Loucy (cell line): ENCODE measurements around the gene KCNJ3.

ENCODE experiments used
- EZH2phosphoT487 ChIP-seq: fragments of 200-600 bp; IDR thresholded peaks from 2 replicates; pipeline ENCODE4 v1.6.1; 2018; ENCODE audit warnings: antibody characterized with exemption, mild to moderate bottlenecking, moderate library complexity, borderline replicate concordance
- TF ChIP-seq, protein P1 (sequence below): fragments of 200-600 bp; sonication (generic); conservative IDR thresholded peaks from 2 replicates; pipeline ENCODE4 v1.5.1; 2014; ENCODE audit warnings: mild to moderate bottlenecking, antibody characterized with exemption, low read length

DNA sequence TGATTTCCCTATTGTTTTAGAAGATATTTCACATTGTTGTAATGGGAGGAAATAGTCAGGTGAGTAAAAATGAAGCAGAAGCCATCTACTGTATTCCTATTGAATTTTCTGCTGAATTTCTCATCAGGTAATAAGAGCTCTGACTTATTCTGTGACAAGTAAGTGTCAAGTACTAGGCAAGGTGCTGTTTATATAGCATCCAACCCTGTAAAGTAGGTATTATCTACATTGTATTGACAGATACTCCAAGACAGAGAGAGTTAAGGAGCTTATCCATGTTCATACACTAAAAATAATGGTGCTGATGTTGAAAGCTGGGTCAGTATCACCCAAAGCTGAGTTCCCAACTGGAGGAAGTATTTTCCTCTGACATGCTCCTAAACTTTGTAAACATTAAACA is 106.0 kb downstream of the KCNJ3 start:
- TF ChIP-seq, protein P1, sequence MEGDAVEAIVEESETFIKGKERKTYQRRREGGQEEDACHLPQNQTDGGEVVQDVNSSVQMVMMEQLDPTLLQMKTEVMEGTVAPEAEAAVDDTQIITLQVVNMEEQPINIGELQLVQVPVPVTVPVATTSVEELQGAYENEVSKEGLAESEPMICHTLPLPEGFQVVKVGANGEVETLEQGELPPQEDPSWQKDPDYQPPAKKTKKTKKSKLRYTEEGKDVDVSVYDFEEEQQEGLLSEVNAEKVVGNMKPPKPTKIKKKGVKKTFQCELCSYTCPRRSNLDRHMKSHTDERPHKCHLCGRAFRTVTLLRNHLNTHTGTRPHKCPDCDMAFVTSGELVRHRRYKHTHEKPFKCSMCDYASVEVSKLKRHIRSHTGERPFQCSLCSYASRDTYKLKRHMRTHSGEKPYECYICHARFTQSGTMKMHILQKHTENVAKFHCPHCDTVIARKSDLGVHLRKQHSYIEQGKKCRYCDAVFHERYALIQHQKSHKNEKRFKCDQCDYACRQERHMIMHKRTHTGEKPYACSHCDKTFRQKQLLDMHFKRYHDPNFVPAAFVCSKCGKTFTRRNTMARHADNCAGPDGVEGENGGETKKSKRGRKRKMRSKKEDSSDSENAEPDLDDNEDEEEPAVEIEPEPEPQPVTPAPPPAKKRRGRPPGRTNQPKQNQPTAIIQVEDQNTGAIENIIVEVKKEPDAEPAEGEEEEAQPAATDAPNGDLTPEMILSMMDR: no peak
- no peak for TF ChIP-seq EZH2phosphoT487
